HCT116 (cell line): Measurements from ENCODE around the gene GMDS. TPM values are rescaled to one million over a fixed set of nuclear protein-coding genes. Genes with fewer than 3 reads are reported as not detected.

Experiments used
- ATAC-seq: fragments of 200-7000 bp; cut with Tn5 transposase; 2 replicates; pipeline ENCODE4 v1.9.1; 2020; ENCODE audit warnings: mild to moderate bottlenecking, moderate library complexity
- BruUV-seq: library from RNA; stranded (reverse); fragments of 400-500 nt; replicated peaks from 2 replicates; lab custom pipeline; 2021; lab: Mats Ljungman, UMichigan
- CTCF ChIA-PET: fragments of 300-600 bp; sonication (Branson Sonifier 250); formaldehyde crosslinking; loops from one replicate; lab custom pipeline; 2021; ENCODE audit warnings: antibody characterized with exemption; lab: Charles Lee
- POLR2A ChIA-PET: fragments of 300-600, 350-600 bp; sonication (Branson Sonifier 250); formaldehyde crosslinking; loops from one replicate; lab custom pipeline; 2021; ENCODE audit warnings: antibody characterized with exemption; lab: Charles Lee
- RAD21 ChIA-PET, 2 experiments: fragments of 300-600 bp; sonication (Branson Sonifier 250); formaldehyde crosslinking; loops; one replicate each; lab custom pipeline; 2023; ENCODE audit warnings: low total read pairs in 2 of 2; ENCODE audit not compliant: uncharacterized antibody in 2 of 2, unreplicated experiment in 2 of 2, low non-redundant PET in 1 of 2; lab: Charles Lee
- DNase-seq: peaks from one replicate; pipeline ENCODE4 v3.0.0-alpha.2; 2010; ENCODE audit warnings: low read depth, low spot score
- H2AFZ ChIP-seq: fragments of 200-600 bp; shearing (Covaris generic), sonication (generic); 2 replicates; pipeline ENCODE4 v1.6.1; 2017; ENCODE audit warnings: low read depth, mixed run types, mixed read lengths, antibody characterized with exemption, low read length; ENCODE audit not compliant: poor library complexity, severe bottlenecking
- H3K27ac ChIP-seq: 2 replicates; pipeline ENCODE4 v1.5.1; 2012; ENCODE audit warnings: low read depth, low read length
- H3K27me3 ChIP-seq: fragments of 200-600 bp; sonication (generic); 2 replicates; pipeline ENCODE4 v1.6.1; 2016; ENCODE audit warnings: mixed run types, low read length, mixed read lengths; ENCODE audit not compliant: insufficient read depth
- H3K36me3 ChIP-seq, 2 experiments: fragments of 200-500 bp in 1 of 2; fragments of 200-600 bp in 1 of 2; sonication (Bioruptor generic) in 1 of 2; sonication (generic) in 1 of 2; 2 replicates each; pipeline versions ENCODE4 v1.5.1 to v1.6.1; 2014 to 2016; ENCODE audit warnings: low read length in 2 of 2, inconsistent platforms in 1 of 2, mixed read lengths in 1 of 2, mixed run types in 1 of 2; ENCODE audit not compliant: insufficient read depth in 2 of 2, control insufficient read depth in 1 of 2
- H3K4me1 ChIP-seq, 2 experiments: fragments of 200-600 bp in 1 of 2; sonication (generic) in 1 of 2; 2 replicates each; pipeline versions ENCODE4 v1.5.1 to v1.6.1; 2012 to 2017; ENCODE audit warnings: low read length in 2 of 2, inconsistent platforms in 1 of 2, mild to moderate bottlenecking in 1 of 2, mixed read lengths in 1 of 2, mixed run types in 1 of 2, moderate library complexity in 1 of 2; ENCODE audit not compliant: insufficient read depth in 2 of 2, control insufficient read depth in 1 of 2
- H3K4me2 ChIP-seq: fragments of 200-600 bp; sonication (generic); 2 replicates; pipeline ENCODE4 v1.6.1; 2017; ENCODE audit warnings: mixed run types, low read length, mixed read lengths
- H3K4me3 ChIP-seq, 2 experiments: fragments of 200-600 bp in 1 of 2; sonication (generic) in 1 of 2; replicated peaks in 1 of 2; 2 replicates each; pipeline ENCODE4 v1.5.1; 2011 to 2016; ENCODE audit warnings: low read length in 2 of 2, control low read depth in 1 of 2, low read depth in 1 of 2, mild to moderate bottlenecking in 1 of 2, mixed read lengths in 1 of 2, mixed run types in 1 of 2
- H3K79me2 ChIP-seq: fragments of 200-600 bp; sonication (generic); 2 replicates; pipeline ENCODE4 v1.6.1; 2017; ENCODE audit warnings: mild to moderate bottlenecking, mixed run types, low read length, moderate library complexity, mixed read lengths; ENCODE audit not compliant: insufficient read depth
- H3K9ac ChIP-seq: fragments of 200-600 bp; sonication (generic); 2 replicates; pipeline ENCODE4 v1.6.1; 2016; ENCODE audit warnings: low read length, mixed read lengths
- H3K9me2 ChIP-seq: fragments of 200-600 bp; sonication (generic), shearing (Covaris generic); 2 replicates; pipeline ENCODE4 v1.6.1; 2017; ENCODE audit warnings: mixed run types, mild to moderate bottlenecking, moderate library complexity; ENCODE audit not compliant: insufficient read depth
- H3K9me3 ChIP-seq, 2 experiments: fragments of 200-500 bp in 1 of 2; fragments of 200-600 bp in 1 of 2; sonication (Bioruptor generic) in 1 of 2; sonication (generic) in 1 of 2; 2 replicates each; pipeline ENCODE4 v1.6.1; 2014 to 2017; ENCODE audit warnings: low read length in 2 of 2, mixed read lengths in 2 of 2, inconsistent platforms in 1 of 2, low read depth in 1 of 2, mild to moderate bottlenecking in 1 of 2, mixed run types in 1 of 2, moderate library complexity in 1 of 2; ENCODE audit not compliant: control insufficient read depth in 1 of 2, insufficient read depth in 1 of 2
- H4K20me1 ChIP-seq: fragments of 200-600 bp; sonication (generic), shearing (Covaris generic); 2 replicates; pipeline ENCODE4 v1.6.1; 2017; ENCODE audit warnings: mixed run types, mild to moderate bottlenecking, moderate library complexity; ENCODE audit not compliant: insufficient read depth
- ATF3 ChIP-seq: IDR thresholded peaks from 2 replicates; pipeline ENCODE4 v1.6.1; 2012
- CBX3 ChIP-seq: IDR thresholded peaks from 2 replicates; pipeline ENCODE4 v1.6.1; 2012; ENCODE audit warnings: low read depth
- CEBPB ChIP-seq: IDR thresholded peaks from 2 replicates; pipeline ENCODE4 v1.6.1; 2012; ENCODE audit warnings: low read depth
- EGR1 ChIP-seq: IDR thresholded peaks from 2 replicates; pipeline ENCODE4 v1.6.1; 2012; ENCODE audit warnings: low read depth
- POLR2AphosphoS5 ChIP-seq: IDR thresholded peaks from 2 replicates; pipeline ENCODE4 v1.6.1; 2011; ENCODE audit warnings: mild to moderate bottlenecking, low read depth, low read length, moderate library complexity
- SP1 ChIP-seq: IDR thresholded peaks from 2 replicates; pipeline ENCODE4 v1.6.1; 2012; ENCODE audit warnings: low read depth
- SRF ChIP-seq: IDR thresholded peaks from 2 replicates; pipeline ENCODE4 v1.6.1; 2012; ENCODE audit warnings: low read depth
- ZBTB33 ChIP-seq: IDR thresholded peaks from 2 replicates; pipeline ENCODE4 v1.6.1; 2011; ENCODE audit warnings: mild to moderate bottlenecking, low read length, moderate library complexity; ENCODE audit not compliant: insufficient replicate concordance; ENCODE audit errors: extremely low read depth
- intact Hi-C: fragments of 100-400 bp; cut with micrococcal nuclease; formaldehyde crosslinking; loops from 2 replicates; pipeline ENCODE4 v1.10.0; 2022
- total RNA-seq: library from RNA; stranded (reverse); gene quantifications from one replicate; pipeline ENCODE4 v1.2.1, GENCODE V29; 2021; ENCODE audit not compliant: unreplicated experiment
- TF ChIP-seq, protein P1 (sequence below): IDR thresholded peaks from 2 replicates; pipeline ENCODE4 v1.6.1; 2012; ENCODE audit warnings: low read depth

GMDS gene
- total RNA-seq, 1 experiment from 2014 or later, result 34.4 TPM

GRCh38 chr6:2126351-2126750 lies 119.1 kb downstream of the GMDS start:
- Histone ChIP-seq H3K4me1 (no peaks in the 10 kb centered on the region; a peak in 1 of 4 replicates), H2AFZ (no peak overlapping the region), H3K27ac (no peak overlapping the region), H3K36me3 (no peaks in the 10 kb centered on the region), H3K9ac (no peak overlapping the region), H3K4me2 (no peak overlapping the region)
- CTCF ChIA-PET, result no interaction called here
- intact Hi-C loops, result no loop called here
- no peak for ATAC-seq
- POLR2A ChIA-PET, result no interaction called here
- BruUV-seq, result no TSS peak
- RAD21 ChIA-PET, result no interaction called here
- TF ChIP-seq, protein P1, sequence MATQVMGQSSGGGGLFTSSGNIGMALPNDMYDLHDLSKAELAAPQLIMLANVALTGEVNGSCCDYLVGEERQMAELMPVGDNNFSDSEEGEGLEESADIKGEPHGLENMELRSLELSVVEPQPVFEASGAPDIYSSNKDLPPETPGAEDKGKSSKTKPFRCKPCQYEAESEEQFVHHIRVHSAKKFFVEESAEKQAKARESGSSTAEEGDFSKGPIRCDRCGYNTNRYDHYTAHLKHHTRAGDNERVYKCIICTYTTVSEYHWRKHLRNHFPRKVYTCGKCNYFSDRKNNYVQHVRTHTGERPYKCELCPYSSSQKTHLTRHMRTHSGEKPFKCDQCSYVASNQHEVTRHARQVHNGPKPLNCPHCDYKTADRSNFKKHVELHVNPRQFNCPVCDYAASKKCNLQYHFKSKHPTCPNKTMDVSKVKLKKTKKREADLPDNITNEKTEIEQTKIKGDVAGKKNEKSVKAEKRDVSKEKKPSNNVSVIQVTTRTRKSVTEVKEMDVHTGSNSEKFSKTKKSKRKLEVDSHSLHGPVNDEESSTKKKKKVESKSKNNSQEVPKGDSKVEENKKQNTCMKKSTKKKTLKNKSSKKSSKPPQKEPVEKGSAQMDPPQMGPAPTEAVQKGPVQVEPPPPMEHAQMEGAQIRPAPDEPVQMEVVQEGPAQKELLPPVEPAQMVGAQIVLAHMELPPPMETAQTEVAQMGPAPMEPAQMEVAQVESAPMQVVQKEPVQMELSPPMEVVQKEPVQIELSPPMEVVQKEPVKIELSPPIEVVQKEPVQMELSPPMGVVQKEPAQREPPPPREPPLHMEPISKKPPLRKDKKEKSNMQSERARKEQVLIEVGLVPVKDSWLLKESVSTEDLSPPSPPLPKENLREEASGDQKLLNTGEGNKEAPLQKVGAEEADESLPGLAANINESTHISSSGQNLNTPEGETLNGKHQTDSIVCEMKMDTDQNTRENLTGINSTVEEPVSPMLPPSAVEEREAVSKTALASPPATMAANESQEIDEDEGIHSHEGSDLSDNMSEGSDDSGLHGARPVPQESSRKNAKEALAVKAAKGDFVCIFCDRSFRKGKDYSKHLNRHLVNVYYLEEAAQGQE, result no peak
- TF ChIP-seq ZBTB33, result no peak
- TF ChIP-seq POLR2AphosphoS5, result no peak
- no peak for TF ChIP-seq CEBPB
- no peak for TF ChIP-seq SP1
- no peak for TF ChIP-seq EGR1
- no peak for TF ChIP-seq CBX3
- no peak for TF ChIP-seq SRF
- TF ChIP-seq ATF3, result no peak
- TF ChIP-seq, all 23 proteins: peak for 0
- H3K9me2 ChIP-seq, result no peaks in the 10 kb centered on the region
- H3K27me3 ChIP-seq, result no peaks in the 10 kb centered on the region
- DNase-seq, result no peak
- no peaks in the 10 kb centered on the region for H3K79me2 ChIP-seq
- no peaks in the 10 kb centered on the region for H4K20me1 ChIP-seq
- H3K9me3 ChIP-seq, result no peaks in the 10 kb centered on the region
- H3K4me3 ChIP-seq, result no peak overlapping the region
